Small intestine (tissue), 16 donors: ENCODE data around the gene LMO7. TPM values are rescaled to one million over a fixed set of nuclear protein-coding genes. Genes with fewer than 3 reads are reported as not detected.

Source experiments
- DNase-seq, 2 donors: peaks; one replicate each; pipeline versions ENCODE4 v3.0.0 to v3.0.0-alpha.2; 2013
- FAIRE-seq: peaks from 2 replicates; lab custom pipeline; 2012; peaks lifted over from hg19 to GRCh38; lab: Jason Lieb, UNC
- H3K27ac ChIP-seq, 3 donors: one replicate each; pipeline ENCODE4 v1.5.1; 2013; ENCODE audit warnings: low read length in 2 of 3, mild to moderate bottlenecking in 2 of 3, control low read depth in 1 of 3, inconsistent platforms in 1 of 3, low read depth in 1 of 3, moderate library complexity in 1 of 3
- H3K27me3 ChIP-seq, 3 donors: one replicate each; pipeline ENCODE4 v1.6.1; 2013; ENCODE audit warnings: low read length in 3 of 3, inconsistent platforms in 1 of 3; ENCODE audit not compliant: control insufficient read depth in 3 of 3, insufficient read depth in 3 of 3
- H3K36me3 ChIP-seq, 3 donors: one replicate each; pipeline ENCODE4 v1.6.1; 2013; ENCODE audit warnings: low read length in 3 of 3, inconsistent platforms in 1 of 3, low read depth in 1 of 3, mild to moderate bottlenecking in 1 of 3, moderate library complexity in 1 of 3; ENCODE audit not compliant: control insufficient read depth in 3 of 3, insufficient read depth in 2 of 3
- H3K4me1 ChIP-seq, 3 donors: one replicate each; pipeline ENCODE4 v1.6.1; 2013; ENCODE audit warnings: low read length in 2 of 3, inconsistent platforms in 1 of 3, low read depth in 1 of 3, mild to moderate bottlenecking in 1 of 3, moderate library complexity in 1 of 3; ENCODE audit not compliant: control insufficient read depth in 3 of 3, insufficient read depth in 2 of 3
- H3K4me3 ChIP-seq, 3 donors: one replicate each; pipeline ENCODE4 v1.5.1; 2013; ENCODE audit warnings: low read length in 3 of 3, control low read depth in 1 of 3, inconsistent platforms in 1 of 3, low read depth in 1 of 3, mild to moderate bottlenecking in 1 of 3, moderate library complexity in 1 of 3
- H3K9me3 ChIP-seq, 2 donors: one replicate each; pipeline ENCODE4 v1.6.1; 2013; ENCODE audit warnings: low read depth in 1 of 2, low read length in 1 of 2; ENCODE audit not compliant: control insufficient read depth in 2 of 2, insufficient read depth in 1 of 2
- WGBS, 3 donors: extraction: QIAGEN DNeasy Blood & Tissue Kit; methylation state at CpG; one replicate each; pipeline ENCODE4 v1.1.7; 2013; 5-methylcytosine and 5-hydroxymethylcytosine counted together
- long read RNA-seq, 10 donors: transcript quantifications; one replicate each; lab custom pipeline, GENCODE V29; 2026
- polyA plus RNA-seq, 4 donors: library from polyadenylated mRNA; stranded (reverse) in 3 of 4; unstranded in 1 of 4; fragments of 200-250 nt in 3 of 4; fragments of 120-200 nt in 1 of 4; gene quantifications; one replicate each; pipeline versions ENCODE4 v1.2.1 to v1.2.3, GENCODE V29; 2013
- donor health status: healthy with polysubstance abuse.
- donor health status: control.
- donor health status: control.
- donor health status: Bipolar disorder and iron deficiency.
- donor health status: healthy.

LMO7 gene
- polyA plus RNA-seq, result 100 to 1,000 TPM in 1 of 4 donors, 10 to 100 TPM in 3; 31.0 to 136 (median 84.3) TPM
- long read RNA-seq, donor 1, result 0 reads
- long read RNA-seq, donor 2, transcript LMO7-227 (1 exons, 2,039 nt), result major isoform, 7 of 8 reads
- long read RNA-seq, donor 2, partial matches to known transcripts, result 0 of 8 reads
- long read RNA-seq, donor 2, other reads (novel, unspliced or antisense), result 0 of 8 reads
- long read RNA-seq, donor 3, transcript LMO7-227 (1 exons, 2,039 nt), result major isoform, 26 of 27 reads
- long read RNA-seq, donor 3, partial matches to known transcripts, result 0 of 27 reads
- long read RNA-seq, donor 3, other reads (novel, unspliced or antisense), result 0 of 27 reads
- long read RNA-seq, donor 4, result 0 reads
- long read RNA-seq, donor 5, partial matches to known transcripts, result 0 of 5 reads
- long read RNA-seq, donor 5, other reads (novel, unspliced or antisense), result 0 of 5 reads
- long read RNA-seq, donor 6, transcript LMO7-227 (1 exons, 2,039 nt), result major isoform, 15 of 27 reads
- long read RNA-seq, donor 6, partial matches to known transcripts, result 10 of 27 reads
- long read RNA-seq, donor 6, other reads (novel, unspliced or antisense), result 0 of 27 reads
- long read RNA-seq, donor 7, result 0 reads
- long read RNA-seq, donor 8, result 0 reads
- long read RNA-seq, donor 9, transcript LMO7-227 (1 exons, 2,039 nt), result major isoform, 6 of 6 reads
- long read RNA-seq, donor 9, partial matches to known transcripts, result 0 of 6 reads
- long read RNA-seq, donor 9, other reads (novel, unspliced or antisense), result 0 of 6 reads
- long read RNA-seq, donor 10, transcript LMO7-227 (1 exons, 2,039 nt), result major isoform, 8 of 10 reads
- long read RNA-seq, donor 10, partial matches to known transcripts, result 0 of 10 reads
- long read RNA-seq, donor 10, other reads (novel, unspliced or antisense), result 0 of 10 reads

DNA sequence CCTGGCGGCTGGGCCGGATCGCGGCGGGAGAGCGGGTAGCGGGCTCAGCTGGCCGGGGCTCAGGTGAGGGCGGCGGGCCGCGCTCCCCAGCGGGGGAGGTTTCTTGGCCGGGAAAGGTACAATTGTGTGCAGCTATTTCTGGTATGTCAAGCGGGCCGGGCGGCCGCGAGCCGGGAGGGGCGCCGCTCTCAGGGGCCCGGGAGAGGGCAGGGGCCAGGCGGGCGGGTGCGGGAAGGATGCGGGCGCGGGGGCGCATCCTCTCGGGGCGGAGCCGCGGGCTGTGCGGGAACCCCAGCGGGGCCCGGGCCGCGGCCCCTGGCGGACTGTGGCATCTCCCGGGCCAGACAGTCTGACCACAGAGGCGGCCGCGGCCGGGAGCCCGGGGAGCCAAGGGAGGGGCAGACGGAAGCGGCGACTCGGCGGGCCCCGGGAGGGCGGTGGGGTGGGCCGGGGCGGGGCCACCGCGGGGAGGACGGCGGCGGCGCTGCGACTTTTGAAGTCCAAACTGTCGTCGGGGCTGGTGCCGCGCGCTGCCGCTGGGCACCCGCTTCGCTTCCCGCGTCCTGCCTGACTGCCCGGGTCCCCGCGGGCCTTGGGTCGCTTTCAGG, at the start of gene LMO7:
LMO7 (plus strand) TSS at position 503 of the 608 bp plus-strand sequence. CDS start 328 bp downstream, outside the sequence.
- Histone ChIP-seq H3K27ac (no peak within 1 kb of the TSS), H3K4me3 (peak within 1 kb of the TSS; percentile 52 to 68 (median 61)), H3K36me3 (no peaks in the 10 kb centered on the region), H3K9me3 (no peaks in the 10 kb centered on the region), H3K4me1 (peaks cover 2 to 6% (median 3%) of the 10 kb centered on the region in 3 donors), H3K27me3 (peaks cover 0 to 18% (median 0%) of the 10 kb centered on the region in 3 donors)
- FAIRE-seq, result no peak
- WGBS, 3 donors, result 0 to 1% (median 0%) methylated on average over 43 to 76 of the region's 76 CpGs
- peak; percentile 28 to 63 for DNase-seq

DNA sequence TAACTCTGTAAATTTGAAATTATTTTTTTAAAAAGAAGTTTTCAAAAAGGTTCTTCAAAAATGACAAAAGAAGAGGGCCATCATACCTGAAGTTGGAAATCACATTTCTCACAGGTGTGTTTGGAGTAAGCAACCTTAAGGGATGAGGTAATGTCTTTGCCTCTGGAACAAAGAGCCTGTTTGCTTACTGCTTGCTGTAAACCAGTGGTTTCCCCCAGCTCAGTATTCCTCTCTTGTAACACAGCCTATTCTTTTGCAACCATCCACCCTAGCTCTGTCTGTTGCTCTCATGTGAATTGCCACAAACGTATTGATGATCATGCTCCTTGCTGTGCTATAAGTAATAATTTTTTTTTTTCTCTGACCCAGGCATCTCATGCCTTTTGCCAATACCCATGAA, 48.5 kb upstream of the LMO7 start:
- Histone ChIP-seq H3K4me3 (no peak overlapping the region), H3K4me1 (no peaks in the 10 kb centered on the region), H3K36me3 (peaks cover 0 to 5% (median 4%) of the 10 kb centered on the region in 3 donors), H3K27me3 (no peaks in the 10 kb centered on the region), H3K27ac (no peak overlapping the region), H3K9me3 (no peaks in the 10 kb centered on the region)
- peak in 1 of 2 donors; percentile 7 for DNase-seq
- FAIRE-seq, result no peak
- WGBS, 3 donors, result 76 to 89% (median 79%) methylated on average over 1 of the region's 1 CpG

- FAIRE-seq, result no peak
- no peaks in the 10 kb centered on the region for H3K27me3 ChIP-seq
Observed at GRCh38 chr13:75596657-75597182, 39.4 kb upstream of the LMO7 start.

DNA sequence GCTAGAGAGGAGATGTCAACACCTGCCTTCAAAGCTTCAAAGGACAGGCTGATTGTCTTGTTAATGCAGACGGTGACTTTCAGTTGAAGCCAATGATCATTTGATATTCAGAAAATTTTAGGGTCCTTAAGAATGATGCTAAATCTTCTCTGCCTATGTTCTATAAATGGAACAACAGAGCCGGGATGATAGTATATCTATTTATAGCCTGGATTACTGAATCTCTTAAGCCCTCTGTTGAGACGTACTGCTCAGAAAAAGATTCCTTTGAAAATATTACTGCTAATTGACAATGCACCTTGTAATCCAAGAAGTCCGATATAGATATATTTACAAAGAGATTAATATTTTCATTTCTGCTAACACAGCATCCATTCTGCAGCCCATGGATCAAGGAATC, 35.8 kb upstream of the LMO7 start:
- WGBS, 3 donors, result 62 to 80% (median 69%) methylated on average over 4 of the region's 4 CpGs
- no peak for FAIRE-seq

More at GRCh38 chr13:75596657-75597182, 39.4 kb upstream of the LMO7 start:
- Histone ChIP-seq H3K36me3 (peaks cover 0 to 5% (median 3%) of the 10 kb centered on the region in 3 donors), H3K27ac (no peak overlapping the region), H3K4me1 (no peaks in the 10 kb centered on the region), H3K9me3 (no peaks in the 10 kb centered on the region), H3K4me3 (no peak overlapping the region)
- DNase-seq, result no peak
- WGBS, 3 donors, result 46 to 75% (median 73%) methylated on average over 1 of the region's 1 CpG

GRCh38 chr13:75603038-75603437, 33.1 kb upstream of the LMO7 start:
- DNase-seq (peak; percentile 9 to 18), FAIRE-seq (no peak)
- H3K4me1 ChIP-seq, result no peaks in the 10 kb centered on the region
- H3K27ac ChIP-seq, result no peak overlapping the region
- peaks cover 0 to 14% (median 1%) of the 10 kb centered on the region in 3 donors for H3K36me3 ChIP-seq
- H3K4me3 ChIP-seq, result no peak overlapping the region
- WGBS, 3 donors, result 93 to 99% (median 98%) methylated on average over 2 of the region's 2 CpGs
- no peaks in the 10 kb centered on the region for H3K27me3 ChIP-seq
- H3K9me3 ChIP-seq, result no peaks in the 10 kb centered on the region

More for the DNA sequence above, 35.8 kb upstream of the LMO7 start:
- DNase-seq, result no peak
- H3K9me3 ChIP-seq, result no peaks in the 10 kb centered on the region
- H3K36me3 ChIP-seq, result peaks cover 0 to 11% (median 1%) of the 10 kb centered on the region in 3 donors
- no peak overlapping the region for H3K4me3 ChIP-seq
- H3K27me3 ChIP-seq, result no peaks in the 10 kb centered on the region
- H3K27ac ChIP-seq, result no peak overlapping the region
- no peaks in the 10 kb centered on the region for H3K4me1 ChIP-seq

DNA sequence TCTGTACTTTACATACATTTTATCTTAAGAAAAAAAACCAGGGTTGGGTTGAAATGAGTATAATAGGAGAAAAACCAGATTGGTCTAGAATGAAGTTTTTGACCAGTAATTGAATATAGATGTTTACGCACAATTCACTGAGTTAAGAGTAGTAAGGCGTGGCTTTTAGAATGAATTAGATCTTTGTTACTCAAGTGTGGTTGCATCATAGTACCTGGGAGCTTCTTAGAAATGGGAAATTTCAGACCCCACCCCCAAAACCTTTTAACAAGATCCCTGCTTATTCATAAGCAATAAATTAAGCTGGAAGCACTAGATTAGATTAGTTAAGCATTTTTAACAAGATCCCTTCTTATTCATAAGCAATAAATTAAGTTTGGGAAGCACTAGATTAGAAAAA, 28.7 kb upstream of the LMO7 start:
- Histone ChIP-seq H3K27ac (no peak overlapping the region), H3K27me3 (no peaks in the 10 kb centered on the region), H3K9me3 (no peaks in the 10 kb centered on the region), H3K36me3 (peaks cover 0 to 11% (median 0%) of the 10 kb centered on the region in 3 donors), H3K4me3 (no peak overlapping the region), H3K4me1 (no peaks in the 10 kb centered on the region)
- WGBS, 3 donors, result 92 to 98% (median 95%) methylated on average over 2 of the region's 2 CpGs
- FAIRE-seq (no peak), DNase-seq (peak in 1 of 2 donors; percentile 7)

DNA sequence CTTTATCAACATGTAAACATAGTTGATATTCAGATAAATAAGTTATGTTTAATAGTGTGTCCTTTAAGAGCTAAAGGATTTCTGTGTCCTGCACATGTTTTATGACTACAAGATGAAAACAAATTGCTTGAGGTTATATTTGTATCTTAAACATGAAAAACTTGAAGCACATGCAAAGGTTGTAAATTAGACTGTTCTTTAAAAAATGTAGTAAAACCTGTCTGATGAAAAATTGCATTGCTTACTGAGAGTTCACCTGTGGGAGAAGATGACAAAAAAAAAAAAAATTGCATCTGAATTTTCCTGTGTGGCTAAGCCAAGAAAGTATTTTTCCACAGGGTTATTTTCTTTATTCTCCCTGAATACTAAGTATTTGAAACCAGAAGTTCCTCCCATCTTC, 25.7 kb upstream of the LMO7 start:
- FAIRE-seq, result no peak

GRCh38 chr13:75612354-75612753, 23.8 kb upstream of the LMO7 start:
- Histone ChIP-seq H3K4me1 (no peaks in the 10 kb centered on the region), H3K4me3 (no peak overlapping the region), H3K9me3 (no peaks in the 10 kb centered on the region), H3K27ac (no peak overlapping the region), H3K36me3 (peaks cover 0 to 4% (median 4%) of the 10 kb centered on the region in 3 donors), H3K27me3 (no peaks in the 10 kb centered on the region)
- FAIRE-seq, result no peak
- 83 to 91% (median 88%) methylated on average over 2 of the region's 2 CpGs for WGBS, 3 donors
- no peak for DNase-seq

More for the DNA sequence above, 25.7 kb upstream of the LMO7 start:
- no peaks in the 10 kb centered on the region for H3K4me1 ChIP-seq
- no peak overlapping the region for H3K4me3 ChIP-seq
- H3K9me3 ChIP-seq, result no peaks in the 10 kb centered on the region
- H3K27ac ChIP-seq, result no peak overlapping the region
- peaks cover 0 to 3% (median 0%) of the 10 kb centered on the region in 3 donors for H3K36me3 ChIP-seq
- DNase-seq, result no peak
- no peaks in the 10 kb centered on the region for H3K27me3 ChIP-seq
